NK-92 treated with Interleukin-12 subunit alpha and Interleukin-12 subunit beta, amount 100 ng/mL, for 24 hours (cell line): ENCODE results near the gene DENND1B.
"Not testable (repeated sequence)": the region's sequence is repeated elsewhere in the genome, so short reads cannot be mapped to it uniquely, and the experiment has no call there.

Source experiments
- DNase-seq: peaks from one replicate; lab custom pipeline; 2025; lab: John Stamatoyannopoulos, UW

DENND1B gene

DNA sequence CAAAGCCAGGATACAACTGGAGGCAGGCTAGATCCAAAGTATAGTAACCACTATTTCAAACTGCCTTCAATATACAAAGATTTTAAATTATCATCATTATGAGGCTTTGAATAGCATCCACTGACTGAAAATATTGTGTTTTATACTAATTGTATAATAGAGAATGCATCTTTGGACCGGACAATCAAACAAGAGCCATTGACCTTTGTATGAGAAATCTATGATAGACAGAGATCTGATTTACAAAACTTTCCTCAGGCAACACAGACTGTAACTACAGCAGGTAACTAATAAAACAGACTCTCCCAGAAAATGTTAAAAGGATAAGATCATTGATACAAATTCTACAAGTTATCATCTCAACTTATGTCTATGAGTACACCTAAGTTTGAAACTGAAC is 152.9 kb downstream of the DENND1B start:
- no peak for DNase-seq

DNA sequence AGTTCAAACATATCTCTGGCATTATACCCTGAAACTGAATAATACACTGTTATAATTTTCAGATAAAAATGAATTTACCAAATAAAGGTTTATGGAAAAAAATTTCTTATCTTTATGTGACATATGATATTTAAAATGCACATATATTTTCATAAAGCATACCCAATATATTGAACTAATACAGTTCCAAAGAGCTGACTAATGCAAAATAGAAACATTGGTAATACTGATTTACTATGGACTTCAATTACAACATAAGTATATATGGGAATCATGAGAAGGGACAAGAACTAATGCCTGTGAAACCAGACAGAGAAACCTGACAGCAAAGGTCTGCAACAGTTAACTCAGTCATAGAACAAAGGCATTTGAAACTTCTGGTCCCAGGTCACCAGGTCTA is 153.5 kb downstream of the DENND1B start:
- no peak for DNase-seq

DNA sequence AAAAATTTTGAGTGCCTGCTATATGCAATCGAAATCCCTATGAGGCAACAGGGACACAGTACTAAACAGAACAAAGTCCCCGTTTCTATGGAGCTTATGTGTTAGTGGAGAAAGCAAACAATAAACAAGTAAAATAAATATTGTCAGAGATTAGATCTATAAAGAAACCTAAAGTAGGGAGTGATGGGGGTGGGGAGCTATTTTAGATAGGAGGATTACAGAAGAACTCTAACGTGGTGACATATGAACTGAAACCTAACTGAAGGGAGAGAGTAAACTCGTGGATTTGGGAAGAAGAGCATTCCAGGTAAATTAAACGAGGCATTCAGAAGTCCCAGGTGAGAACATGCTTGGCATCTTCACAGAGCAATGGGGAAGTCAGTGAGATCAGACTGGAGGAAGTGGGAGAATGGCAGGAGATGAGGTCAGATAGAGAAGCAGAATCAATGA is 154.5 kb downstream of the DENND1B start:
- DNase-seq, result no peak

DNA sequence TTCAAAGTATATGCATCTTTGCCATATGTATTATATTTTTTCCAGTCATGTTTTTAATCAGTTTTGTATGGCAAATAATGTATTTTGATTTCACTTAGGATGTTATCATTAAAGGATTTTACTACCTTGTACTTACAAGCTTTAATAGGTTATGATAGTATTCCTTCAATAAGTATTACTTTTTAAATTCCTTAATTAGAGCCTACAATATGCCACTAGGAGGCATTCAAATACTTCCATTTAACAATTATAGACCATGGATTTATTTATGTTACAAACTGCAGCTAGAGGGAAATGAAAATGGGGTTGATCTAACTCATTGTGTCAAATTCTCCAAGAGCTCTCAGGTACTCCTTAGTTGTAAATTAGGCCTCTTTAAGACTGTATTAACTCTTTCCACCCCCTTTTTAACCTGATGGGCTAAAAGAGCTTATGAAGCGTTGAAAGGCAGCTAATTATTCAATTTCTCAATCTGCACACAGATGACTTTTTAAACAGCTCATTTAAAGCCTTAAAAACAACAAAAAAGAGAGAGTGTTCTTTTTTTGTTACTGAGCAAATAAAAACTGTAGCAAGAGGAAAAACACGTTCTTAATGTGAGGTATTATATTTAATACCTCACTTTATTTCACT is 156.2 kb downstream of the DENND1B start:
- no peak for DNase-seq

DNA sequence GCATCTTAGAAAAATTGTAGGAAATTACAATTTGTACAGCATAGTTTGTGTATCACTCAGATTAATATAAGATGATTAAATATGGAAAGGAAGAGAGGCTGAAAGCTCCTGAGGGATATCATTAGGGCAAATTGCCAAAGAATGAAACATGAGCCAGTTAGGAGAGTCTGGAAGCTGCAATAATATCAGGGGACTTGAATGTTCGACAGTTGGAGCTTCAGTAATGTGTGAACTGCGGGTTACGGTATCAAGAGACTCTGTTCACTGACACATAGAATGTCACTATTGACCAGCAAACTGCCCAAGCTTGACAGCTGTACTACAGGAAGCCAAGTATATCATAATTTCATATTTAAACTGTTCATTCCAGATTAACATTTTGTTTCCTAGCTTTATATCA is 157.2 kb downstream of the DENND1B start:
- no peak for DNase-seq

DNA sequence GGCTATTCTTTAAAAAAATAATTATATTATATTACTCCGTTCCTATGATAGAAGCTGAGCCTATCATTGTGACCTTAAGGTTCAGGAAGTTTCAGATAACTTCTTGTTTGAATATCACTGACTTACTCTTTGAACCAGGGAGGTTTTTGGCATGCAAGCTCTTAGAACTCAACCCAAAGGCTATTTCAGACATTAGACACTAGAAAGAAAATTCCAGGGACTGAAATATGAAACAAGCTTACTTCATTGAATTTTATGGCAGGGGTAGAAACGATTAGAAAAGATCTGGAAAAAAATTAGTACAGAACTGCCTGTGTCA is 159.6 kb downstream of the DENND1B start:
- DNase-seq, result no peak

DNA sequence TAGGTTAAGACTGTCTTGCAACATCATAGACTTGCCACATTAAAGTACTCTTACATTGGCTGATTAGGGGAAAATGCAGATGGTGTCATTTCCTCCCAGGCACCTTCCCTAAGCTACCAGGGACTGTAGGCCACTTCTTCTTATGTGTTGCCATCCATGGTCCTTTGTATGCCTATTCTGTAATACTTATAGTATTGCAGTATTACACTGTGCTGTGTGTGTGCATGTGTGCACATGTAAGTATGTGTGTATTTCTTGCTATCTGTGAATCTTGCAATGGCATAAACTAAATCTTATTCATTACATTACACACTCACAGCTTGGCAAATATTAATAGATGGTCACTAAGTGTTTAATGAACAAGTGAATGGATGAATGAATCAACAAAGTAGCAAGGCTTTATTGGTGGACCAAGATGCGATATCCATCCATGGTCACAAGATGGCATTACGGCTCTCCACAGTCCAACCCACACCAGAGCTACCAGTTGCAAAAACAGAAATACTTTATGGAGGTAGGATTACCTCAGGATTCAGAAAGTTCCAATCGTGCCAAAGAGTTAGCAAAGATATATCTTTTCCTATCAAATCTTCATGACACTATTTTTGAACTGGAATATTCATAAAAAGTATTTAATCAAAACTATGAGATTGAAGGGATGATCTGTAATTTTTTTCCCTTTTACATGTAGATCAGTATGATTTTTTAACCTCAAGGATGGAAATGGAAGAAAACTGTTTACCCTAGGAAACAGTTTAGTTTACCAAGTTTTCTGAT is 160.2 kb downstream of the DENND1B start:
- DNase-seq, result no peak

DNA sequence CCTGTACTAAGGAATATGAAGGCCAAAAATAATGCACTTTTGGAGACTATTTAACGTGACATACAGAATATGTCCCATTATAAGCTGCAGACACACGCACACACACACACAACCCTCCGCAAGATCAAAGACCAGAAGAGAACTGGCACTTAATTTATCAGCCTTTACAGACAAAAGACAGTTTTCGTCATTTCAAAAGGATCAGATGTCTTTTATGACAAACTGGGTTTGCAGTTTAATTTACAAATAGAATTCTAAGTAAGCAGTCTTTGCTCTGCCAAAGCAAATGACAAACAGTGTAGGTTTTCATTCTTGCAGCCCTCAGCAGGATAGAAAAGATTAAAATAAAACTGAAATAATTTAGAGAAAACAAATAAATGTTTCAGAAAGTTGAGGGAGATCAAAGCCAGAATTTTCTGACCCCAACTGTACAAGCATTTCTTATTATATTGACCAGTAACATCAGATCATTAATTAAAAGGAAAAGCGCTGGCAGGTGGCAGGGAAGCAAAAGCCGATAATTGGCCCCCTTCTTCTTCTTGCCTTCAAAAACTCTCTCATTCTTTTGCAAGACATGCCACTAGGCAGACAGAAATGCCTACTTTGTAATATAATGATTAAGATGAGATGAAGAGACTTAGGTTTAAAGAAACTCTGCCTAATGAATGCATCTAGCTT is 169.0 kb downstream of the DENND1B start:
- no peak for DNase-seq

DNA sequence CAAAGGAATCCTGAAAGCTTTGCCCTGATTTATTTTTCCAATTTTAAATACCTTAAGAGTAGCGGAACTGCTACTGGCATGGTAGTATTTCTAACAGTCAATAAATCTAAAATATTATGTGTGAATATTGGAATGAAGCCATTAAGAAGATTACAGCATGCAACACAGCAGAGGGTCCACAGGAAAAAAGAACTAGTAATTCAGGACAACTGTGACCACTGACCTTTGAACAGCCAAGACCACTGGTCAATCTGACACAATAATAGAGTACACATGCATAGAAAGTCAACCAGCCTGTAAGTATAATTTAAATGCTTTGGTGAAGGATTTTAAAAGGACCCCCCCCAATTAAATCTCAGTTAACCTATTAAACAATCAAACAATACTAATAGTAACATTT is 171.0 kb downstream of the DENND1B start:
- DNase-seq, result no peak

DNA sequence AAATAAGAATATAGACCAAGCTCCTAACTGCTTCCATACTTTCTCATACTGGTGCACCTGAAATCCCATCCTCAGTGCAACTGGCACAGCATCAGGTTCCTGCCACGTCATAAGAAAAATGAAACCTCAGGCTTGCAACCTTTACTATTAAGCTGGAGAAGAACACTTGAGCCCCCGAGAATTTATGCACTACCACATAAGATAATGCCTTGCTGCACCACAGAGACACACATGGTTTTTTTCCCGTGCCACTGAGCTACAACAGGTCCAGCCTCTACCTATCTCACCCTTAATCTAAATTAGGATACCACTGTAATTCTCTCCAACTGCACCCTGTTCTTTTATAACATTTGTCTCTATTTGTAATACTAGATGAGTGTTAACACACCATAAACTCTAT is 174.5 kb downstream of the DENND1B start:
- no peak for DNase-seq

DNA sequence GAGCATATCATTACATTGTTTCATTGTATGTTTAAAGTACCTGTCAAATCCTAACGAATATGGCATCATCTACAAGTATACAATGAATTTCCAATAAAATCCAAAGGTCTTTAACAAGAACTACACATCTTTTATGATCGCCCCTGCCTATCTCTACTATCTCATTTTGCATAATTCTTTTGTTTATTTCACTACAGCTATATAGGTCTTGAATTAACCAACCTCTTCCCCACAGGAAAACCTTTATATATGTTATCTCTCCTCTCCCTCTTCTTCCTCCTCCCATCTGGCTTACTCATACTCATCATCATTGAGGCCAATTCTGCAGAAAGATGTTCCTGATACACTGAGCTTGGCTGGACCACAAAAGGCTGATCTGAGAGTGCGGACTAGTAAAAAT is 175.5 kb downstream of the DENND1B start:
- DNase-seq, result no peak

DNA sequence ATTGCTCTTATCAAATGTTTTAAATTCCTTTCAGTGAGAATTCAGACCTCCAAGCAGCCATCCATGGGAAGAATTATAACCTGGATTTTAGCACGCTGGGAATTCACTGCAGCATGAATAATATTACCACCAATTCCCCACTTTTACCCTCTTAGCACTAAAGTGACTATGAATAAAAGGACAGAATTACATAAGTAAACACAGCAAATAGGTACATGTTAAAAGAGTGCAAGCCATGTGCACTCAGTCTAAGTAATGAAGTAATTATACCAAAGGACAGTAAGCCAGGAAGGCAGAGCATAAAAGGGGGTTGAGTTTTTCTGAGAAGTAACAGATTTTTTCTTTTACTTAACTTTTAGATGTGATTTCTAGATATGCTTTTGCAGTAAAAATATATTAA is 176.3 kb downstream of the DENND1B start:
- DNase-seq, result no peak

DNA sequence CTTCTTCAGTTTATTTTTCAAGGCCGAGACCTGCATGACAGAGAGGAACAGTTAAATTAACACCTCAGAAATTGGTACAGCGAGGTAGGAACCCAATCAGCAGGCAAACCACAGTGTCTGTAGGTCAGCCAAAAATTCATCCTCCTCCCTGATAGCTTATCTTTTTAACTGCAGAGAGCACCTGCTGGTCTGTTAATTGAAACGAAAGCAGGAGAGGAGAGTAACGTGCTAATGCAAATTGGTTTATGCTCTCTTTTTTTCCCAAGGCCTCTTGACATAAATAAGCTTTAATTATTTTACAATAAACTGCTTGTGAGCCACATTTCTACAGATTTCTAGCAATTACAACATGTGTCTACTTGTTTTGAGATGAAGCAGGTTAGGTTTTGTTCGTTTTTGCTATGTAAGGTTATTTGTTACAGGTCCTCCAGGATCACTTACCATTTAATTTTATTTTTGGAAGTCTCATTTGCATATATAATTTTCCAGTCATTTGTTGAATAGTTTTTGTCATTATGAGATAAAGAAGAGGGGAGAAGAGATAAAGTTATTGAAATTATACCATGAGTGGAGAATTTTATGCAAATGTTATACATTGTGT is 179.9 kb downstream of the DENND1B start:
- no peak for DNase-seq

DNA sequence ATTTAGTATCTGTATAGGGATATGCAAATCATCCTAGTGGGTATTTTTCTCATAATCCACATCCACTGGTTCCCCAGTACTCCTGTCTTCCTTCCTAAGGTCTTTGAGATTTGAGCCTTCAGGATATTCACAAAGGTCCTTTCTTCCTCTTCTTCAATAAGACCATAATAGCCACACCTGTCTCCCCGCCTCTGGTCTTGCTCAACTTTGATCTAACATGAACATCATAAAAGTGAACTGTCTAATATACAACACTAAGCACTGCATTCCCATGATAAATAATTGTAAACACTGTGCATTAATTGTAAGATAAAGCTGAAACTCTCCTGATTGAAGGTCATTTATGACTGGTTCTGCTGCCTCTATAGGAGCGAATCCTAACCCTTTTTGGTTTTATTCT is 184.6 kb downstream of the DENND1B start:
- no peak for DNase-seq

DNA sequence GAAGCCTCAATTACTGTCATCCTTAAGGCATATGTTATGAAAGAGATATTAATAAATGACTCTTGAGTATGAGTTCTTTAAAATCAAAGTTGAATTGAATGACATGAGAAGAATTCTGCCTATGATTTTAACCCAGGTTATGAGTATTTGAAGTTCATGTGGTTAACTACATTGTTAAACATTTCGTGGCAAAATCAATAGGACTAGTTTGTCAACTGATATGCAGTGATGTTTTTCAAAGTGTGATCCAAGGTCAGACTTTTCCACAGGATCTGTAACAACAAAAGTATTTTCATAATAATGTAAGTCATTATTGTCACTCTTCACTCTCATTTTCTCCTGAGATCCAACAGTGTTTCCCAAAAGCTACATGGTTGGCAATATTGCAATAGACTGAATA is 189.5 kb downstream of the DENND1B start:
- no peak for DNase-seq

DNA sequence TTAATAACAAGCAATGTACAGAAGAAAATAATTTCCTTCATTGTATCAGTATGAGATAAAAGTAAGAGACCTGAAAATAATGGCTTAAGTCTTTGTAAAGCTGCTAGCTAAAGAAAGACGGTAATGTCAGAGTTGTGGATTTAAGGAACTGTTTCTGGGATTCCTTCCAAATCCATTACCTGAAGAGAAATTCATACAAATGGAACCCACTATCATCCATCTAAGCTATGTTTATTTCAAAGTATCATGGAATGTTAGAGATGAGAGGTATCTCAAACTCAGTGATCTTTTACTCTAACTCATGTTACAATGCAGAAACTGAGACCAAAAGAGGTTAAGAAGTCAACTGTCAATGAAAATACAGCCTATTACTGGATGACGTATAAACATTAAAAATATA is 197.7 kb downstream of the DENND1B start:
- DNase-seq, result no peak

DNA sequence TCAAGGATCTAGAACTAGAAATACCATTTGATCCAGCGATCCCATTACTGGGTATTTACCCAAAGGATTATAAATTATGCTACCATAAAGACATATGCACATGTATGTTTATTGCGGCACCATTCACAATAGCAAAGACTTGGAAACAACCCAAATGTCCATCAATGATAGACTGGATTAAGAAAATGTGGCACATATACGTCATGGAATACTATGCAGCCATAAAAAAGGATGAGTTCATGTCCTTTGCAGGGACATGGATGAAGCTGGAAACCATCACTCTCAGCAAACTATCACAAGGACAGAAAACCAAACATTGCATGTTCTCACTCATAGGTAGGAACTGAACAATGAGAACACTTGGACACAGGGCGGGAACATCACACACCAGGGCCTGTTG is 199.7 kb downstream of the DENND1B start:
- DNase-seq, result not testable (repeated sequence)

DNA sequence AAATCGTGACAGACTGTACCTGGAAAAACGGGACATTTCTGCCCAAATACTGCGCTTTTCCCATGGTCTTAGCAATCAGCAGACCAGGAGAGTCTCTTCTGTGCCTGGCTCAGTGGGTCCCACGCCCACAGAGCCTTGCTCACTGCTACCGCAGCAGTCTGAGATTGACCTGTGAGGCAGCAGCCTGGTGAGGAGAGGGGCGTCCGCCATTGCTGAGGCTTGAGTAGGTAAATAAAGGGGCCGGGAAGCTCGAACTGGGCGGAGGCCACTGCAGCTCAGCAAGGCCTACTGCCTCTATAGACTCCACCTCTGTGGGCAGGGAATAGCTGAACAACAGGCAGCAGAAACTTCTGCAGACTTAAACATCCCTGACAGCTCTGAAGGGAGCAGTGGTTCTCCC is 203.1 kb downstream of the DENND1B start:
- no peak for DNase-seq

DNA sequence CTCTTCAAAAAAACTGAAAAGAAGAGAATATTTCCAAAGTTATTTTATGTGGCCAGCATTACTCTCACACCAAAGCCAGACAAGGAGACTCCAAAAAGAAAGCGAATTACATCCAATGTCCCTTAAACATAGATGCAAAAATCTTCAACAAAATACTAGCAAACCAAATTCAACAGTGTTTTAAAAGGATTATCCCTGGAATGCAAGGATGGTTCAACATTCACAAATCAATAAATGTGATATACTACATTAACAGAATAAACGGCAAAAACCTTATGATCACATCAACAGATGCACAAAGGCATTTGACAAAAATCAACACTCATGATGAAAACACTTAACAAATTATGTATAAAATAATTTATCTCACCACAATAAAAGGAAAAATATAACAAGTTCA is 207.8 kb downstream of the DENND1B start:
- DNase-seq, result no peak

DNA sequence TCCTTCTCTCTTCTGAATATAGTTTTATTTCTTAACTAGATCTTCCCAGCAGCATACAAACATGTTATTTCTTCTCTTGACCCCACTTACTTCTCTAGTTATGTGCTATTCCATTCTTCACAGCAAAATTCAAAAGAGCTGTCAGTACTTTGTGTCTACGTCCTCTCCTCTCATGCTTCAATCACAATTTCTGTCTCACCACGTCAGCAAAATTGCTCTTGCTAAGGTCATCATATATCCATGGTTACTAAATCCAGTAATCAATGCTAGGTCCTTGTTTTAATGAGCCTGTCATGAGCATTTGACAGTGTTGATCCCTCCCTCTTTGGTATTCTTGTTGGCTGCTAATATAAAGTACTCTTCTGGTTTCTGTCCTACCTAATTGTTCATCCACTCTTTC is 214.2 kb downstream of the DENND1B start:
- no peak for DNase-seq

DNA sequence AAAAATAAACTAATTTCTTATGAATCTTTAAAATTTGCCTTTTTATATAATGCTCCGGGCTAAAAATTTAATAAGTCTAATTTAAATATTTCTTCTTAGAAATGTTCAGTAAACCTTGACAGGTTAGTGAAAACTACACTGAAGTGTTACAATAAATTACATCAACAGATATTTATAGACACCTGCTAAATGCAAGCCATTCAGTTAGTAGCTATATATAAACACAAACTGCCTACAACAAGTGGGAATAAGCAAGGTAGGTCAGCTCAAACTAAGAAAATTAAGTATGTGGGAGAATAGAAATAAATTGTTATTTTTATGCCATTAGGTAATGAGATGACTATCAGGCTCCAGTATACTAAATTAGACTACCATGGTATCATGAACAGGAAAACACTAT is 215.6 kb downstream of the DENND1B start:
- DNase-seq, result no peak

DNA sequence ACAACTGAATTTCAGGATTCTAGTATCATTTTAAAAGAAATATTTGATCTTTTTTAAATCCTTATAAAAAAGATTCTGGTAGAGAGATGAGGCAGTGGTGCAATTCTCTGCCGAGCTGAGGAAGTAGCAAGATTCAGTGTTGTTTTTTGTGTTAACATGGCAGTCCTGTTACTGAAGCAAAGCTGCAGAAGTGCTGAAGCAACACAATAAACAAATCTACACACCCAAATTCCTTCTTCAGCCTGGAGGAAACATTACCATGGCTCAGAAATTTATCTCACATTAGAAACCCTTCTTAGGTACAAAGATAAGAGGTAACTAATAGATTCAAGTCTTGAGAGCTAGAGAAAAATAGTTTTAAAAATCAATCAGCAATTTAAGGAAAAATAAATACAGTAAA is 216.0 kb downstream of the DENND1B start:
- no peak for DNase-seq

DNA sequence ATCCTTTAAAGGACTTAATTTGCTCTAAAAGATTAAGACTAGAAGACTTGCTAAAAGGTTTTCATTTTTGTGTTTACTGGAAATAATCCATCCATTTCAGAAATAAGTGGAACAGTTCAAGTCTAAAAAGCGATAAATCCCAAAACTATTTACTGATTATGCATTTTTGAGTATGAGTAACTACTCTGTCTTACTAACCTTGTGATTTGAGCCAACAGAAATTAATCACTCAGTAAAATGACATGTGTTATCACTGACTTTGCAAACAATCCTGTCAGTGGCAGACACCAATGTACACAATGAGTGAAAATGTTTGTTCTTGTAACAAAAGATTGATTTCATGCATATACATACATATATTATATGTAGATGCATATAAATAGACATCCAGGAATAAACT is 218.0 kb downstream of the DENND1B start:
- DNase-seq, result no peak
